ENCODE results near the gene LAMTOR2. TPM values are rescaled to one million over a fixed set of nuclear protein-coding genes. Genes with fewer than 3 reads are reported as not detected.

Gene LAMTOR2
- total and polyA plus RNA-seq, 2 of the 4 experiments (the other 2 are of a cell fraction) = 50.0 to 89.0 TPM

DNA sequence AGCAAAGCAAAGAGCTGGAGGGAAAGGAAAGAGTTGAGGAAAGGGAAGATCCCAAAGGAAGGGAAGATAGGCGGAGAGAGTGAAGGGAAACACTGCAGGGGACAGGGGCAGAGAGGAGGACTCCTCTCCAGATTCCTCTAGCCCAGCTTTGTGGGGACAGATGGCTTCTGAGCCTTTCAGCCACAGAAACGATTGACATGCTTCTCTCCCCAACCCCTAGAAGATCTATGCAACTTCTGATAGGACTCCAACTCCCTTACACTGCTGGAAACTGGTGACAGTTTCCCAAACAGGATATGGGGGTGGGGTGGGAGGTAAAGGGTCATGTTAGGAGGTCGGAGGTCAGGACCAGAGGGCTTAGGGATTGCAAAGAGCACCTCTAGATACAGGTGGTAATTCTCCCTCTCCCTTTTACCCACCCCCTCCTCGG is 21.2 kb downstream of the LAMTOR2 start:
- TF ChIP-seq RFX5 (IDR thresholded peaks at IDR 0.05; ENCODE audit: low read depth, low read length) (no peak), FOS (IDR thresholded peaks at IDR 0.05; ENCODE audit: low read depth, low read length) (no peak)
- dilution Hi-C loops (cut with HindIII; ENCODE audit: low sequenced_read_pairs, unreplicated experiment) = no loop called here

More for the DNA sequence above, 21.2 kb downstream of the LAMTOR2 start:
- no peak overlapping the region for H3K18ac ChIP-seq (ENCODE audit: low read depth, low read length)
- WGBS, 2 experiments (ENCODE audit: extremely low coverage in 2 of 2, insufficient read length in 1 of 2) = no CpG with 5 or more reads among the region's 4 CpGs
- H4K20me1 ChIP-seq (ENCODE audit: insufficient read depth, low read length) = peaks cover 45% of the 10 kb centered on the region
- POLR2A ChIA-PET (ENCODE audit: unreplicated experiment) = no interaction called here
- no peak for ATAC-seq (ENCODE audit: low read depth)
- no peak overlapping the region for H2BK15ac ChIP-seq (ENCODE audit: low read depth, low read length)
- in situ Hi-C loops (cut with MboI; ENCODE audit: low sequenced_read_pairs) (no loop called here), intact Hi-C loops (cut with micrococcal nuclease) (no loop called here)
- BruUV-seq (replicated peaks) = no TSS peak
- H4K5ac ChIP-seq (ENCODE audit: low read depth, low read length) = no peak overlapping the region
- H2BK20ac ChIP-seq (ENCODE audit: low read depth, low read length) = no peak overlapping the region
- H2AFZ ChIP-seq (replicated peaks; ENCODE audit: low read length, poor library complexity) = no peak overlapping the region
- no peaks in the 10 kb centered on the region for H3K9me3 ChIP-seq (ENCODE audit: control insufficient read depth, insufficient read depth, low read length)
- peaks cover 32 to 71% of the 10 kb centered on the region in 2 experiments for H3K79me1 ChIP-seq (ENCODE audit: low read depth in 1 of 2, low read length in 2 of 2)
- no peak for DNase-seq
- H3K9ac ChIP-seq (ENCODE audit: low read depth, low read length) = no peak overlapping the region; the same call in 1 of the 2 replicates
- H3K4ac ChIP-seq (ENCODE audit: low read depth, low read length) = no peak overlapping the region
- no peak overlapping the region for H3K56ac ChIP-seq (ENCODE audit: extremely low read depth, insufficient read depth, low read length)
- H3K4me2 ChIP-seq (ENCODE audit: low read depth, low read length) = no peak overlapping the region
- peak overlapping the region in 1 of 2 experiments; percentile 29; a peak in 2 of 4 replicates for H4K8ac ChIP-seq (ENCODE audit: low read depth in 2 of 2, low read length in 2 of 2)
- CTCF ChIA-PET = interaction anchor here (1.6 kb wide), 1 partner anchor 9 kb away, joined by 5 read pairs; no protein-coding TSS in a partner anchor
- H3K27ac ChIP-seq (ENCODE audit: insufficient read depth, low read length) = no peak overlapping the region
- no peak overlapping the region for H3K14ac ChIP-seq (replicated peaks; ENCODE audit: low read depth, low read length)
- peak overlapping the region; percentile 19 for H2AK9ac ChIP-seq (replicated peaks; ENCODE audit: low read depth, low read length, poor library complexity)
- peak overlapping the region; percentile 73; the same call in 1 of the 2 replicates for H3K23ac ChIP-seq (ENCODE audit: low read depth, low read length)
- H2AK5ac ChIP-seq (ENCODE audit: low read depth, low read length) = no peak overlapping the region
- peaks cover 26% of the 10 kb centered on the region for H3K4me1 ChIP-seq (ENCODE audit: control insufficient read depth, insufficient read depth, low read length)
- no peak overlapping the region for H4K91ac ChIP-seq (ENCODE audit: insufficient read depth, low read depth, low read length)
- peaks cover 17% of the 10 kb centered on the region for H3K9me1 ChIP-seq (ENCODE audit: insufficient read depth, low read length)
- no peaks in the 10 kb centered on the region for H3K27me3 ChIP-seq (ENCODE audit: control insufficient read depth, insufficient read depth, low read length)
- no peak overlapping the region for H2BK5ac ChIP-seq (ENCODE audit: low read depth, low read length, poor library complexity, severe bottlenecking)
- H2BK120ac ChIP-seq (ENCODE audit: low read depth, low read length) = no peak overlapping the region
- H3K36me3 ChIP-seq (ENCODE audit: control insufficient read depth, insufficient read depth, low read length) = peaks cover 37% of the 10 kb centered on the region
- H3K4me3 ChIP-seq (ENCODE audit: insufficient read depth, low read depth, low read length) = no peak overlapping the region
